GM12878 (cell line): ENCODE data around the gene RFT1. TPM values are rescaled to one million over a fixed set of nuclear protein-coding genes. Genes with fewer than 3 reads are reported as not detected.

Experiments
- ATAC-seq: fragments of 200-7000 bp; cut with Tn5 transposase; 3 replicates; pipeline ENCODE4 v1.9.1; 2020; ENCODE audit warnings: mild to moderate bottlenecking, moderate library complexity
- BruUV-seq: library from RNA; stranded (reverse); fragments of 400-500 nt; replicated peaks from 2 replicates; lab custom pipeline; 2021; lab: Mats Ljungman, UMichigan
- CTCF ChIA-PET: fragments of 300-600 bp; sonication (Branson Sonifier 250); formaldehyde crosslinking; extraction: SDS; loops from one replicate; lab custom pipeline; 2021; ENCODE audit warnings: inconsistent platforms; lab: Yijun Ruan, JAX
- POLR2A ChIA-PET: fragments of 350-600 bp; formaldehyde crosslinking; extraction: SDS; loops from one replicate; lab custom pipeline; 2021; ENCODE audit warnings: inconsistent platforms; lab: Charles Lee
- RAD21 ChIA-PET: fragments of 300-600 bp; sonication (Branson Sonifier 250); formaldehyde crosslinking; loops from one replicate; lab custom pipeline; 2023; ENCODE audit warnings: antibody characterized with exemption; ENCODE audit not compliant: unreplicated experiment; lab: Charles Lee
- SMC1A ChIA-PET: fragments of 300-600 bp; sonication (Branson Sonifier 250); formaldehyde crosslinking; loops from one replicate; lab custom pipeline; 2023; ENCODE audit not compliant: unreplicated experiment, uncharacterized antibody; lab: Charles Lee
- DNase-seq: peaks from one replicate; pipeline ENCODE4 v3.0.0-alpha.2; 2011; ENCODE audit warnings: low read depth, low spot score
- FAIRE-seq: peaks from 3 replicates; lab custom pipeline; 2011; peaks lifted over from hg19 to GRCh38; lab: Jason Lieb, UNC
- H2AFZ ChIP-seq: 2 replicates; pipeline ENCODE4 v1.6.0; 2011; ENCODE audit warnings: low read depth, low read length, control low read depth; ENCODE audit not compliant: control insufficient read depth
- H3K27ac ChIP-seq: 2 replicates; pipeline ENCODE4 v1.5.1; 2011; ENCODE audit warnings: control low read depth; ENCODE audit not compliant: control insufficient read depth, insufficient read depth
- H3K27me3 ChIP-seq, 2 experiments: replicated peaks in 1 of 2; 2 replicates each; pipeline versions ENCODE4 v1.6.0 to v1.6.1; 2011; ENCODE audit warnings: low read length in 1 of 2; ENCODE audit not compliant: control insufficient read depth in 2 of 2, insufficient read depth in 2 of 2
- H3K36me3 ChIP-seq, 2 experiments: 2 replicates each; pipeline ENCODE4 v1.5.1; 2011; ENCODE audit warnings: low read length in 1 of 2; ENCODE audit not compliant: control insufficient read depth in 2 of 2, insufficient read depth in 2 of 2
- H3K4me1 ChIP-seq: 2 replicates; pipeline ENCODE4 v1.6.1; 2011; ENCODE audit warnings: mild to moderate bottlenecking, low read length, moderate library complexity, mixed read lengths; ENCODE audit not compliant: control insufficient read depth, insufficient read depth
- H3K4me2 ChIP-seq: 2 replicates; pipeline ENCODE4 v1.6.0; 2011; ENCODE audit warnings: control low read depth; ENCODE audit not compliant: control insufficient read depth, insufficient read depth
- H3K4me3 ChIP-seq: fragments of 200-600 bp; sonication (generic); 2 replicates; pipeline ENCODE4 v1.5.1; 2016
- H3K79me2 ChIP-seq: 2 replicates; pipeline ENCODE4 v1.6.0; 2011; ENCODE audit warnings: low read length; ENCODE audit not compliant: control insufficient read depth, insufficient read depth
- H3K9ac ChIP-seq: 2 replicates; pipeline ENCODE4 v1.8.0; 2011; ENCODE audit warnings: low read length, control low read depth, mixed read lengths; ENCODE audit not compliant: control insufficient read depth, insufficient read depth
- H3K9me3 ChIP-seq: replicated peaks from 3 replicates; pipeline ENCODE4 v1.5.1; 2011; ENCODE audit warnings: mild to moderate bottlenecking, low read length; ENCODE audit not compliant: control insufficient read depth, insufficient read depth
- H4K20me1 ChIP-seq: 2 replicates; pipeline ENCODE4 v1.6.0; 2011; ENCODE audit not compliant: control insufficient read depth, insufficient read depth
- BCL11A ChIP-seq: IDR thresholded peaks from 2 replicates; pipeline ENCODE4 v1.6.1; 2011; ENCODE audit warnings: low read depth, low read length
- BMI1 ChIP-seq: fragments of 450-650 bp; IDR thresholded peaks from 2 replicates; pipeline ENCODE4 v1.6.1; 2016; ENCODE audit warnings: mild to moderate bottlenecking, moderate library complexity, borderline replicate concordance
- MTA3 ChIP-seq: IDR thresholded peaks from 2 replicates; pipeline ENCODE4 v1.6.1; 2012; ENCODE audit warnings: low read length, inconsistent platforms, borderline replicate concordance
- PAX5 ChIP-seq: IDR thresholded peaks from 2 replicates; pipeline ENCODE4 v1.6.1; 2011; ENCODE audit warnings: low read depth, low read length, borderline replicate concordance
- POLR2AphosphoS5 ChIP-seq: IDR thresholded peaks from 2 replicates; pipeline ENCODE4 v1.6.1; 2011; ENCODE audit warnings: mild to moderate bottlenecking, low read length, inconsistent platforms
- RBBP5 ChIP-seq: fragments of 200-600 bp; sonication (generic); conservative IDR thresholded peaks from 2 replicates; pipeline ENCODE4 v1.6.1; 2016
- SREBF1 ChIP-seq: IDR thresholded peaks from 2 replicates; pipeline ENCODE4 v1.6.1; 2012; ENCODE audit warnings: mild to moderate bottlenecking, low read length
- STAT3 ChIP-seq: IDR thresholded peaks from 2 replicates; pipeline ENCODE4 v1.6.1; 2011; ENCODE audit warnings: low read depth, low read length, improper control_type of control experiment
- TAF1 ChIP-seq: IDR thresholded peaks from 2 replicates; pipeline ENCODE4 v1.6.1; 2011; ENCODE audit warnings: mild to moderate bottlenecking, low read depth, low read length, borderline replicate concordance
- ZNF217 ChIP-seq: fragments of 450-650 bp; IDR thresholded peaks from 2 replicates; pipeline ENCODE4 v1.6.1; 2017; ENCODE audit warnings: antibody characterized with exemption, mild to moderate bottlenecking
- WGBS: methylation state at CpG from one replicate; pipeline ENCODE4 v1.1.6; 2016; ENCODE audit warnings: low lambda C conversion rate; ENCODE audit not compliant: insufficient replicate concordance, insufficient coverage; ENCODE audit errors: missing lambda C conversion rate; 5-methylcytosine and 5-hydroxymethylcytosine counted together
- in situ Hi-C: fragments of 300-500 bp; cut with MboI; formaldehyde crosslinking; loops from 9 replicates; pipeline ENCODE4 v1.14.3; 2018; ENCODE audit warnings: mixed read lengths
- intact Hi-C: fragments of 100-400 bp; cut with micrococcal nuclease; formaldehyde crosslinking; loops from one replicate; pipeline ENCODE4 v1.14.2; 2022; ENCODE audit not compliant: unreplicated experiment
- polyA plus RNA-seq, 11 experiments: library from polyadenylated mRNA; depleted of rRNA in 4 of 11; unstranded in 6 of 11; stranded (reverse) in 5 of 11; fragments of >200 nt; fragmentation: Nextera tagmentation in 4 of 11; fragmentation: Illumina TruSeq in 1 of 11; extraction: Ambion mirVana in 4 of 11; extraction: Trizol in 1 of 11; gene quantifications; 1 replicate in 1 of 11; 2 replicates in 10 of 11; pipeline versions ENCODE4 v1.2.1 to v1.2.3, GENCODE V29; 2011 to 2016; ENCODE audit warnings: inconsistent platforms in 2 of 11, missing spikeins in 2 of 11, low read depth in 1 of 11
- total RNA-seq, 4 experiments: library from RNA; depleted of rRNA in 3 of 4; stranded (reverse); fragments of >200 nt in 3 of 4; fragmentation: Illumina TruSeq in 1 of 4; extraction: Trizol in 1 of 4; gene quantifications; 2 replicates each; pipeline versions ENCODE4 v1.2.1 to v1.2.3, GENCODE V29; 2013 to 2021
- TF ChIP-seq, protein P1 (sequence below): fragments of 450-650 bp; IDR thresholded peaks from 2 replicates; pipeline ENCODE4 v1.6.1; 2017; ENCODE audit warnings: mild to moderate bottlenecking, moderate library complexity
- TF ChIP-seq, protein P2 (sequence below): fragments of 450-650 bp; IDR thresholded peaks from 2 replicates; pipeline ENCODE4 v1.6.1; 2016; ENCODE audit warnings: mild to moderate bottlenecking
- TF ChIP-seq, protein P3 (sequence below): IDR thresholded peaks from 2 replicates; pipeline ENCODE4 v1.6.1; 2012; ENCODE audit warnings: improper control_type of control experiment, low read depth, low read length; ENCODE audit not compliant: insufficient replicate concordance

The RFT1 gene
- total and polyA plus RNA-seq, 10 of the 15 experiments (the other 5 are each of a cell fraction or from before 2014, with no cell fraction given) = 16.6 to 75.1 (median 34.5) TPM

DNA sequence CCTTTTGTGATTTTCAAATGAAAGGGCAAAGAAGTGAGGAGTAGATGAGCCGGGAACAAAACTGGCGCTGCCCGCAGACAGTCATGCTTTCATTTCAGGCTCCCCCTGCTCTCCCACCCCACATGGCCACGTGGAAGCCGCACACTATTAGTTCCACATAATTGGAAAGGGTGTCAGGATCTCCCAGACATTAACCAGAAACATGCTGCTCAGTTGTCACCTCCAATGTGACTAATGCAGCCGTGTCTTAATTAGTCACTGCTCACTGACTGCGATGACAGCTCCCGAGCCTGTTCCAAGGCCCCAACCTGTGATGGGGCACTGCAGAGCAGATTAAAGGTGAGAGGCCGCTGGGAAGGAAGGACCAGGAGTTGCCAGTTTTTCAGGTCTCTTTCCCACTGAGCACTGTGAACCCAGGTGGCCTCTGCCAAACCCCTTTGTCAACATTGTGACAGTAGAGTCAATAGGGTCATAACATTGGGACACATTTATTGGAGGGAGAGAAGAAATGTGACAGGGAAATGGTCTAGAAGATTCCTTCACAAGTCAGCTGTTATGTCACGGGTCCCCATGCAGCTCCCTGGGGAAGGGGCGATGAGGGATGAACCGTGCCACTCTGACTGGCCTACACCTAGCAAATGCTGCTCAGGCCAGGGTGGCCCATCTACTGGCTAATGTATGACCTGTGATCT, 45.8 kb downstream of the RFT1 start:
- H3K36me3 ChIP-seq = peaks cover under 1 to 4% of the 10 kb centered on the region in 2 experiments
- intact Hi-C loops = no loop called here
- H3K79me2 ChIP-seq = no peaks in the 10 kb centered on the region
- no TSS peak for BruUV-seq
- FAIRE-seq = no peak
- ChIA-PET POLR2A (no interaction called here), SMC1A (no interaction called here), CTCF (no interaction called here), RAD21 (no interaction called here)
- H2AFZ ChIP-seq = no peak overlapping the region
- no peak for ATAC-seq
- WGBS = 83% methylated on average over 12 of the region's 12 CpGs
- no peak overlapping the region for H3K4me2 ChIP-seq
- H3K4me3 ChIP-seq = no peak overlapping the region
- no peak overlapping the region for H3K27ac ChIP-seq
- H3K4me1 ChIP-seq = no peaks in the 10 kb centered on the region
- H3K9ac ChIP-seq = no peak overlapping the region
- no peaks in the 10 kb centered on the region for H3K9me3 ChIP-seq
- in situ Hi-C loops = no loop called here
- no peak for DNase-seq
- H4K20me1 ChIP-seq = no peaks in the 10 kb centered on the region
- no peaks in the 10 kb centered on the region for H3K27me3 ChIP-seq
- TF ChIP-seq, protein P1, sequence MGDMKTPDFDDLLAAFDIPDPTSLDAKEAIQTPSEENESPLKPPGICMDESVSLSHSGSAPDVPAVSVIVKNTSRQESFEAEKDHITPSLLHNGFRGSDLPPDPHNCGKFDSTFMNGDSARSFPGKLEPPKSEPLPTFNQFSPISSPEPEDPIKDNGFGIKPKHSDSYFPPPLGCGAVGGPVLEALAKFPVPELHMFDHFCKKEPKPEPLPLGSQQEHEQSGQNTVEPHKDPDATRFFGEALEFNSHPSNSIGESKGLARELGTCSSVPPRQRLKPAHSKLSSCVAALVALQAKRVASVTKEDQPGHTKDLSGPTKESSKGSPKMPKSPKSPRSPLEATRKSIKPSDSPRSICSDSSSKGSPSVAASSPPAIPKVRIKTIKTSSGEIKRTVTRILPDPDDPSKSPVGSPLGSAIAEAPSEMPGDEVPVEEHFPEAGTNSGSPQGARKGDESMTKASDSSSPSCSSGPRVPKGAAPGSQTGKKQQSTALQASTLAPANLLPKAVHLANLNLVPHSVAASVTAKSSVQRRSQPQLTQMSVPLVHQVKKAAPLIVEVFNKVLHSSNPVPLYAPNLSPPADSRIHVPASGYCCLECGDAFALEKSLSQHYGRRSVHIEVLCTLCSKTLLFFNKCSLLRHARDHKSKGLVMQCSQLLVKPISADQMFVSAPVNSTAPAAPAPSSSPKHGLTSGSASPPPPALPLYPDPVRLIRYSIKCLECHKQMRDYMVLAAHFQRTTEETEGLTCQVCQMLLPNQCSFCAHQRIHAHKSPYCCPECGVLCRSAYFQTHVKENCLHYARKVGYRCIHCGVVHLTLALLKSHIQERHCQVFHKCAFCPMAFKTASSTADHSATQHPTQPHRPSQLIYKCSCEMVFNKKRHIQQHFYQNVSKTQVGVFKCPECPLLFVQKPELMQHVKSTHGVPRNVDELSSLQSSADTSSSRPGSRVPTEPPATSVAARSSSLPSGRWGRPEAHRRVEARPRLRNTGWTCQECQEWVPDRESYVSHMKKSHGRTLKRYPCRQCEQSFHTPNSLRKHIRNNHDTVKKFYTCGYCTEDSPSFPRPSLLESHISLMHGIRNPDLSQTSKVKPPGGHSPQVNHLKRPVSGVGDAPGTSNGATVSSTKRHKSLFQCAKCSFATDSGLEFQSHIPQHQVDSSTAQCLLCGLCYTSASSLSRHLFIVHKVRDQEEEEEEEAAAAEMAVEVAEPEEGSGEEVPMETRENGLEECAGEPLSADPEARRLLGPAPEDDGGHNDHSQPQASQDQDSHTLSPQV = no peak
- no peak for TF ChIP-seq ZNF217
- TF ChIP-seq TAF1 = no peak
- TF ChIP-seq BCL11A = no peak
- TF ChIP-seq, protein P2, sequence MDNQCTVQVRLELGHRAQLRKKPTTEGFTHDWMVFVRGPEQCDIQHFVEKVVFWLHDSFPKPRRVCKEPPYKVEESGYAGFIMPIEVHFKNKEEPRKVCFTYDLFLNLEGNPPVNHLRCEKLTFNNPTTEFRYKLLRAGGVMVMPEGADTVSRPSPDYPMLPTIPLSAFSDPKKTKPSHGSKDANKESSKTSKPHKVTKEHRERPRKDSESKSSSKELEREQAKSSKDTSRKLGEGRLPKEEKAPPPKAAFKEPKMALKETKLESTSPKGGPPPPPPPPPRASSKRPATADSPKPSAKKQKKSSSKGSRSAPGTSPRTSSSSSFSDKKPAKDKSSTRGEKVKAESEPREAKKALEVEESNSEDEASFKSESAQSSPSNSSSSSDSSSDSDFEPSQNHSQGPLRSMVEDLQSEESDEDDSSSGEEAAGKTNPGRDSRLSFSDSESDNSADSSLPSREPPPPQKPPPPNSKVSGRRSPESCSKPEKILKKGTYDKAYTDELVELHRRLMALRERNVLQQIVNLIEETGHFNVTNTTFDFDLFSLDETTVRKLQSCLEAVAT = no peak
- TF ChIP-seq, protein P3, sequence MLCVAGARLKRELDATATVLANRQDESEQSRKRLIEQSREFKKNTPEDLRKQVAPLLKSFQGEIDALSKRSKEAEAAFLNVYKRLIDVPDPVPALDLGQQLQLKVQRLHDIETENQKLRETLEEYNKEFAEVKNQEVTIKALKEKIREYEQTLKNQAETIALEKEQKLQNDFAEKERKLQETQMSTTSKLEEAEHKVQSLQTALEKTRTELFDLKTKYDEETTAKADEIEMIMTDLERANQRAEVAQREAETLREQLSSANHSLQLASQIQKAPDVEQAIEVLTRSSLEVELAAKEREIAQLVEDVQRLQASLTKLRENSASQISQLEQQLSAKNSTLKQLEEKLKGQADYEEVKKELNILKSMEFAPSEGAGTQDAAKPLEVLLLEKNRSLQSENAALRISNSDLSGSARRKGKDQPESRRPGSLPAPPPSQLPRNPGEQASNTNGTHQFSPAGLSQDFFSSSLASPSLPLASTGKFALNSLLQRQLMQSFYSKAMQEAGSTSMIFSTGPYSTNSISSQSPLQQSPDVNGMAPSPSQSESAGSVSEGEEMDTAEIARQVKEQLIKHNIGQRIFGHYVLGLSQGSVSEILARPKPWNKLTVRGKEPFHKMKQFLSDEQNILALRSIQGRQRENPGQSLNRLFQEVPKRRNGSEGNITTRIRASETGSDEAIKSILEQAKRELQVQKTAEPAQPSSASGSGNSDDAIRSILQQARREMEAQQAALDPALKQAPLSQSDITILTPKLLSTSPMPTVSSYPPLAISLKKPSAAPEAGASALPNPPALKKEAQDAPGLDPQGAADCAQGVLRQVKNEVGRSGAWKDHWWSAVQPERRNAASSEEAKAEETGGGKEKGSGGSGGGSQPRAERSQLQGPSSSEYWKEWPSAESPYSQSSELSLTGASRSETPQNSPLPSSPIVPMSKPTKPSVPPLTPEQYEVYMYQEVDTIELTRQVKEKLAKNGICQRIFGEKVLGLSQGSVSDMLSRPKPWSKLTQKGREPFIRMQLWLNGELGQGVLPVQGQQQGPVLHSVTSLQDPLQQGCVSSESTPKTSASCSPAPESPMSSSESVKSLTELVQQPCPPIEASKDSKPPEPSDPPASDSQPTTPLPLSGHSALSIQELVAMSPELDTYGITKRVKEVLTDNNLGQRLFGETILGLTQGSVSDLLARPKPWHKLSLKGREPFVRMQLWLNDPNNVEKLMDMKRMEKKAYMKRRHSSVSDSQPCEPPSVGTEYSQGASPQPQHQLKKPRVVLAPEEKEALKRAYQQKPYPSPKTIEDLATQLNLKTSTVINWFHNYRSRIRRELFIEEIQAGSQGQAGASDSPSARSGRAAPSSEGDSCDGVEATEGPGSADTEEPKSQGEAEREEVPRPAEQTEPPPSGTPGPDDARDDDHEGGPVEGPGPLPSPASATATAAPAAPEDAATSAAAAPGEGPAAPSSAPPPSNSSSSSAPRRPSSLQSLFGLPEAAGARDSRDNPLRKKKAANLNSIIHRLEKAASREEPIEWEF = no peak
- TF ChIP-seq SREBF1 = no peak
- TF ChIP-seq STAT3 = no peak
- no peak for TF ChIP-seq PAX5
- no peak for TF ChIP-seq BMI1
- no peak for TF ChIP-seq RBBP5
- TF ChIP-seq MTA3 = no peak
- no peak for TF ChIP-seq POLR2AphosphoS5
